HG03432 (cell line): ENCODE measurements around the gene ABCC2.

Experiments
- ATAC-seq: cut with Tn5 transposase; IDR thresholded peaks from one replicate; pipeline ENCODE4 v1.9.1; 2021; ENCODE audit warnings: mild to moderate bottlenecking, moderate library complexity; ENCODE audit not compliant: unreplicated experiment

Gene ABCC2

DNA sequence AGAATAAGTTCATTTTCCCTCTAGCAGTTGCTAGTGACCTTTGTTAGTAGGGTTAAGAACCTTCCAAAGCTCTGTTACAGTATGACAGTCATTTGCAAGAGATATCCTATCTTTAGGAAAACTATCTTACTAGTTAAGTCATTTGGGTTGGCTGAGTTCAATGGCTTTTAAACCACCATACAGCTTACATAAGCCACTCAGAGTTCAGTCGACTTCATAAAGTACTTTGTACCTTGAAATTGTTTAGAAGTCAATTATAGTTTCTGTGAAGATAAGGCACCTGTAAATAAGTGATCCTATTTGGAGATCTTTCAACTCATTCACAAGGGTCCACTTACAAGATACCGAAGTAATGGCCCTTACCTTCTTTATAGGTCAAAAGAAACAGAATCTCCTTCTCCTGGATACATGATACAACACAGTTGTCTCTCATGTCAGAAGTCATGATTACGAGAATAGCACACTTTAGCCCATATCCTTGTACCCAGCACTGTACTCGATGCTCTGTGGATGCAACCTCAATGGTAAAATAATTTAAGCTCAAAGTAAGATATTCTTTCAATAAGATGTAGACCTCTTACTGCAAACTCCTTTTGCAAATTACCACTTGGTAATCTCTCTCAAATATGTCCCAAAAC lies 11.9 kb upstream of the ABCC2 start:
- no peak for ATAC-seq

DNA sequence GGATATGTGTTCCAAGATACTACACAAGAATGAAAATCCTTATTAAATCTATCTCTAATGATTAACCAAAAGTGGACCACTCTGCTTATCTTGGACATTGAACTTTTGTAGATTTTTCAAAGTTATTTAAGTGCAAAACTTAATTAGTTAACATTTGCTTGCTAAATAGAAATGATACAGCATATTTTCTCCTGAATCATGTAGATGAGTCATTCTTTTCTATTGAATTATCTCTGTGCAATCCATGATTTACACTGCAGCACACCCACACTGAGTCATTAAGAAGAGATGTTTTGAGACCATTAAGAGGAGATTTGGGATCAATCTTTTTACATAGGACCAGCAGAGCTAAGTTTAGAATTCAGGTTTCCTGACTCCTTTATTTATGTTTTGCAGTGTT lies 6.6 kb upstream of the ABCC2 start:
- ATAC-seq, result no peak

DNA sequence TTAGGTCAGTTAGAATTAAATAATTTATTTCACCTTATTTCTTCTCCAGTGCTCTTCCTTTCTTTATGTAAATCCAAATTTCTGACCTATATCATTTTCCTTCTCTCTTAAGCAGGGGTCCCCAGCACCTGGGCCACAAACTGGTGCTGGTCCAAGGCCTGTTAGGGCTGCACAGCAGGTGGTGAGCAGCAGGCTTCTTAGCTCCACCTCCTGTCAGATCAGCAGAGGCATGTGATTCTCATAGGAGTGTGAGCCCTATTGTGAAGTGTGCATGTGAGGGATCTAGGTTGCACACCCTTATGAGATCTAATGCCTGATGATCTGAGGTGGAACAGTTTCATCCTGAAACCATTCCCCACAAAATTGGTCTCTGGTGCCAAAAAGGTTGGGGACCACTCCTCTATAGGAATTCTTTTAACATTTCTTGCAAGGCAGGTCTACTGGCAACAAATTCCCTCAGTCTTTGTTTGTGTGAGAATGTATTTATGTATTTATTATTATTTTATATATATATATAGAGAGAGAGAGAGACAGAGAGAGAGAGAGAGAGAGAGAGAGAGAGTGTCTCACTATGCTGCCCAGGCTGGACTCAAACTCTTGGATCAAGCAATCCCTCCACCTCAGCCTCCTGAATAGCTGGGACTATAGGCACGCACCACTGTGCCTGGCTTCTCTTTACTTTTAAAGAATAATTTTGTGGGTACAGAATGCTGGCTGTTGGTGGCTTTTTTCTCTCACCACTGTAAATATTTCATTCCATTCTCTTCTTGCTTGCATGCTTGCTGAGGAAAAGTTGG lies 4.3 kb upstream of the ABCC2 start:
- no peak for ATAC-seq

DNA sequence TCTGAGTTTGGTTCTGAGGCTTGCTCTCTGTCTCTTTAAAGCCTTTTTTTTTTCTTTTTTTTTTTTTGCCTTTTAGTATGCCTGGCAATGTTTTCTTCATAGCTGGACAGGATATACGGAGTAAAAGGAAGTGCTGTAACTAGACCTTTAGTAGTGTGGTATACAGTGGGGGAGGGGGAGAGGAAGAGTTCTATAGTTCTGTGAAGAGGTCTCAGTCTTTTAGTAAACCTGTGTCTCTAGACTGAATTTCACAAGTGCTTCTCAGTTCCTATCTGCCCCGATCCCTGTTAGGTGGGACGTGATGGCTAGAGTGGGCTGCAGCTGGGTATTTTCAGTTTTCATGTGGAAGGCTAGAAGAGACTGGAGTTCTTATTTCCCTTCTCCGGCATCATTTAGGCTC lies 3.1 kb upstream of the ABCC2 start:
- ATAC-seq, result no peak

DNA sequence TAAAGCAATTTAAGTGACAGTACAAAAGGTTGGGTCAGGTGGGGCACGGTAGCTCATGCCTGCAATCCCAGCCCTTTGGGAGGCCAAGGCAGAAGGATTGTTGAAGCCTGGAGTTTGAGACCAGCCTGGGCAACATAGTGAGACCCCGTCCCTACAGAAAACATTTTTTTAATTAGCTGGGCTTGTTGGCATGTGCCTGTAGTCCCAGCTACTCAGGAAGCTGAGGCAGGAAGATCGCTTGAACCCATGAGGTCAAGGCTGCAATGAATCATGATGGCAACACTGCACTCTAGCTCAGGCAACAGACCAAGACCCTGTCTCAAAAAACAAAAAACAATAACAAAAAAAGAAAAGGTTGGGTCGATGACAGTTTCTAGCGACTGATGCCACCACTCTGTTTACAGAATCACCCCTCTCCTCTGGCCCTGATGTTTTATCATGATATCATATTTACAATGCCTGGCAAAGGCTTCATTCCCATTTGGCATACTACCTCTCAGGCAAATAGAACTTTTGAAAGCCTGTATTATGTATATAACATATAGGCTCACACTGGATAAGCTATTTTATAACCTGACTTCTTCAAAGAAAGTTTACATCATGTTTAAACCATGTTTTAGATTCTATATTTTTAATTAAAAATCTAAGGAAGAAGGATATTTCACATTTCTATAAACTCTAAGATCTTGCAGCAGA lies 558 bp upstream of the ABCC2 start:
- no peak for ATAC-seq

DNA sequence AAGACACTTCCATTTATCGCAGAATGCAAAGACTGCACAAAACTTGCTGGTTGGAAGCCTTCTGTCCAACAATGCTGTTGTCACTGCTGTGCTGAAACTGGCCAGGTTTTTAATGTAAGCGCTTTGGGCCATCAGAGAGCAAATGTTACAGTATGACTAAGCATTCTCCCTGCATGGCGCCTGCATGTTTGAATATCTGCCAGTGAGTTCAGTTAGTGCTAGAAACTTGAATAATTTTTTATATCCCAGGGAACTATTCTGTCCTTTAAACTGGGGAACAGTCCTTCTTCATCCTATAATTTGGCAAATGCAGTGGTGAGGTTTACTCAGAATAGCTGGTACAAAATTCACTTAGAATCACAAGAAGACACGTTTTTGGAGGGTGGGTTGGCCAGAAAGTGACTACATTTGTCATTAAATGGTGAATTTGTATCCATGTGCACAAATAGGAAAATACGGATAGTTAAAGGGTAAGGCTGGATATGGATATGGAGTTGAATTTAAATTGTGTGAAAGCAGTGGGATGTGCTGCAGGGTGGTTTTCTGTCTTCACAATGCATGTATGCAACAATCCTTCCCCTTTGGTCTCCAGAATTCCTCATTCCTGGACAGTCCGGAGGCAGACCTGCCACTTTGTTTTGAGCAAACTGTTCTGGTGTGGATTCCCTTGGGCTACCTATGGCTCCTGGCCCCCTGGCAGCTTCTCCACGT lies 1.7 kb downstream of the ABCC2 start:
- ATAC-seq, result no peak

DNA sequence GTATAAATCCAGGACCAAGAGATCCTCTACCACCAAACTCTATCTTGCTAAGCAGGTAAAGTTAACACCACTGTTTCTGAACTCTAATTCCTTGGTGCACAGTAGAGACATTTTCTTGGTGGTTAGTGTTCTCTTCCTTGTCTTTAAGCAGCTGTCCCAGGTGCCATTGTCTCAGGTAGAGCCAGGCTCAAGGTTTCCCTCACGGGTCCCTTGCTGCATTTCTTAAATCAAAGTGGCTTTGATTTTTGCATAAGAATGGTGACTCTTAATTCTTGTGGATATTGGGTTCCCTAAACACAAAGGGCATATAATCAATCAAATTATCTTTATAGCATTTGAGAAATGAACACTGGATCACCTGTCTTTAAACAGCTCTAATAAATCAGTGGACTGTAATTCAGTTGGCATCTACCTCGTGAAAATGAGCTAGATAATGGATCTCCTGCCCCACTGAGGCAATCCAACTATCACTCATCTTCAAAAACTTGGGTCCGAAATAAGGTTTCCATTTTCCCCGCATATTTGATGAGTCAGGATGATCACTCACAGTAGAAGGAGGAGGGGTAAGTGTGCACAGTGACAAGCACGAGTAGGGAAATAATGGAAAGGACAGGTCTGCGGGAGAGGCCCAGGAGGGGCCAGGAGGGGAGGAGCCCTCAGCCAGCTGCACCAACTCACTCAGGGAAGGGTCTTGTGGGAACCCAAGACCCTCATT lies 2.4 kb downstream of the ABCC2 start:
- no peak for ATAC-seq

DNA sequence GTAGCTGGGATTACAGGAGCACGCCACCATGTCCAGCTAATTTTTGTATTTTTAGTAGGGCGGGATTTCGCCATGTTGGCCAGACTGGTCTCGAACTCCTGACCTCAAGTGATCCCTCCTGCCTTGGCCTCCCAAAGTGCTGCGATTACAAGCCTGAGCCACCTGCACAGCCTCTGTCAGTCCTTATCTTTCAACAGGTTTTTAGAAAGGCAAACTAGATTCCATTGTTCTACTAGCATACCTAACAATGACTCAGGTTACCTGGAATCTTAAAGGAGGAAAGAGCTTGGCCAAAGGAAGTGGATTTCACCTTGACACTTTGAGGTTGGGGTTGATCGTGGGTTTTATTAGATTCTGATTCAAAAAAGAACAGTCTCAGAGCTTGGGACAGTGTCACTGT lies 3.2 kb downstream of the ABCC2 start:
- ATAC-seq, result no peak

DNA sequence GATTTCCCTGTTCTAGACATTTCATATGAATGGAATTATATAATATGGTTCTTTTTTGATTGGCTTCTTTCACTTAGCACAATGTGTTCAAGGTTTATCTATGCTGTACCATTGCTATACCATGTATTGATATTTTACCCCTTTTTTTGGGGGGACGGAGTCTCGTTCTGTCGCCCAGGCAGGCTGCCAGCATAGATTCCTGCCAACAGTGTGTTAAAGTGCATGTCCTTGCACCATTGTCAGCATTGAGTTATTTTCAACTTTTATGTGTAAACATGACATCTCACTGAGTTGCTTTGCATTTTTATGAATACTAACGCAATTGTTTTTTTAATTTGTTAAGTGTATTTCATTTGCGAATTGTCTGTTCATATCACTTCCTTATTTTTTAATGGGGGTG lies 4.9 kb downstream of the ABCC2 start:
- ATAC-seq, result no peak

DNA sequence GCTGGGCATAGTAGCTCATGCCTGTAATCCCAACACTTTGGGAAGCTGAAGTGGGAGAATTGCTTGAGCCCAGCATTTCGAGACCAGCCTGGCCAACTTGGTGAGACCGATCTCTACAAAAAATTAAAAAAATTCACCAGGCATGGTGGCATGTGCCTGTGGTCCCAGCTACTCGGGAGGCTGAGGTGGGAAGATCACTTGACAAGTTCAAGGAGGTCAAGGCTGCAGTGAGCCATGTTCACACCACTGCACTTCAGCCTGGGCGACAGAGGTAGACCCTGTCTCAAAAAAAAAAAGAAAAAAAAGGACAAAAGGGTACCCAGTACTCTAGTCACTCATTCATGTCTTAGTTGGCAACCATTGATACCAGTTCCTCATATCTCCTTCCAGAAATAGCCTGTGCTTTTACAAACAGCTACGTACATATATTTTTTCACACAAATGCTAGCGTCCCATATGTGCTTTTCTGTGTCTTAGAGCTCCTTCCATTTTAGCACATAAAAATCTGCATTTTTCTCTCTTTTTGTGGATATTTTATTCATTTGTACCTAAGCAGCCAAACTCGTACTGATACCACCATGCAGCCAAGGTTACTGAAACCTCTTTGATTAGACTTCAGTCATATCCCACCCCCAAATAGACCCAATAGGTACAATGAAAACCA lies 5.5 kb downstream of the ABCC2 start:
- ATAC-seq, result no peak

DNA sequence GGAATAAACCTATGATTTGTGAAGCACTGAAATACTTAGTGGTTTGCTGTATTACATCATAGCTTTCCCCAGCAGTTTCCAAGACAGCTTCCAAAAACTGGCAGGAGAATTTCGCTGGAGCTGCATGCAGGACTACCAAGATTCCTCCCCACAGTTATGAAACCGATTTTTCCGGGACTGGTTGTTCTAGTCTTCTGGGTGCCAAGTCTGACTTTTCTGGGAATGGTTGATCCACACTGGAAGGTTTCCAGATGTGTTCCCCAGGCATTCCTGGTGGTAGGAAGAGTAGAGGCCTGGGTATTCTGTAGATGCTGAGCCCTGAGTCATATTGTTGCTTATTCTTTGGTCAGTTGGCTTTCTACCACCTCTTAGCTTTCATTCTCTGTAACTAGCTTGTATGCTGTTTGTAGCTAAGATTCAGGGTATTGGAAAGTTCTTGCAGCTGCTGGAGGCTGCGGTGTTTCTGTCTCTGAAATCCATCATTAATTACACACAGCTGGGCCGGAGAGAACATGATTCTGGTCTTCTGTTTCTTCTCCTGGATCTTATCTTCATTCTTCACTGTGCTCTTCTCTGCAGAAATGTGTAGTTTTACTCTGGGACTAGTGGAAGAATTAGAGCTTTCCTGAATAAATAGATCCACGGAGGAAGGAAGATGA lies 6.3 kb downstream of the ABCC2 start:
- no peak for ATAC-seq

DNA sequence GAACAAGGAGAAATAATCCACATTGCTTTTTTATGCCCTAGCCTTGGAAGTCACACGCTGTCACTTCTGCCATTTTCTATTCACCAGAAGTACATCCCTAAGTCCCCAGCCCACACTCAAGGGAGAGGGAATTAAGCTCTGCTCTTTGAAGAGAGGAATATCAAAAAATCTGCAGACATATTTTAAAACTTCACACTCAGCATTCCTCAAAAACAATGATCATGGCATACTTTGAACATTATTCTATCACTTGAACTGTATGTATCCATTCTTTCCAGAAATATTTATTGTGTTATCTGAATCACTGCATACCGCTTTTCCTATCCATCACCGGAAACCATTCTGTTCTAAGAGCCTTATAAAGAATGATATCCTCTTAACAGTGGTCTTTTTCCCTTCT lies 9.4 kb downstream of the ABCC2 start:
- ATAC-seq, result no peak

DNA sequence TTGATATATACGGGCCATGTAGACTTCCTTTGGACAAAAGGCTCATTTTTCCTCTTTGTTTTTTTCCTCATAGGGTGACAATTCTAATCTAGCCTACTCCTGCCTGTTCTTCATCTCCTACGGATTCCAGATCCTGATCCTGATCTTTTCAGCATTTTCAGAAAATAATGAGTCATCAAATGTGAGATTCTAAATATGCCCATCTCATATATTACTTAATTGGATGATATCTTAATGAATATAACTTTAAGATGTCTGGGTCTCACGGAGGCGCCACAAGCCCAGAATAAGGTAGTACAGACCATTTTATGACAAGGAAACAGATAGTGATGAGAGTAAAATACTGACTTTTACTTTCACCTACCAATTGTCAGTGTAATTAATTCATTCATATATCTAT lies 11.4 kb downstream of the ABCC2 start:
- ATAC-seq, result no peak

DNA sequence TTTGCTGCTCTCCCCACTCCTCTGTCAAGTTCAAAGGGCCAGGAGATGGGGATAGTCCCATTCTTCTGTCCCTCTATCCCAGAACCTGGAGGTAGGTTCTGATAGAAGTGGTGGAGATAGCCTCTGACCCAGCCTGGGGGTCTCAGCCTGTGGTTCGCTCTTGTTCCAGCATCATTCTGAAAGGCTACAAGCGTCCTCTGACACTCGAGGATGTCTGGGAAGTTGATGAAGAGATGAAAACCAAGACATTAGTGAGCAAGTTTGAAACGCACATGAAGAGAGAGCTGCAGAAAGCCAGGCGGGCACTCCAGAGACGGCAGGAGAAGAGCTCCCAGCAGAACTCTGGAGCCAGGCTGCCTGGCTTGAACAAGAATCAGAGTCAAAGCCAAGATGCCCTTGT lies 14.5 kb downstream of the ABCC2 start:
- no peak for ATAC-seq

DNA sequence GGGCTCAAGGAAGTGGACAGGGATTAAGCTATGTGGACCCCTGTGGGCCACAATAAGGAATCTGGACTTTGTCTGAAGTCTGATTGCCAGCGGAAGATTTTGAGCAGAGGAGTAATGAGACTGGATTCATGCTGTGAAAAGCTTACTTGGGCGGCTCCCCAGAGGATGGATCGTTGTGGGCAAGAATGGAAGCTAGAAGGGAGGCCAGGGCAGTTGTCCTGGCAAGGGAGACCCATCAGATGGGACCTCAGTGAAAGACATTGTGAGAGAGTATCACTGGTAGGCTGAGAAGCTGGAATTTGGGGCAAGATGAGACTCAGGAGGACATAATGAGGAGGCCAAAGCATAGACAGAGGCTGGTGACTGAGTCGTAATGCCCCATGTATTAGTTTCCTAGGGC lies 15.6 kb downstream of the ABCC2 start:
- no peak for ATAC-seq

DNA sequence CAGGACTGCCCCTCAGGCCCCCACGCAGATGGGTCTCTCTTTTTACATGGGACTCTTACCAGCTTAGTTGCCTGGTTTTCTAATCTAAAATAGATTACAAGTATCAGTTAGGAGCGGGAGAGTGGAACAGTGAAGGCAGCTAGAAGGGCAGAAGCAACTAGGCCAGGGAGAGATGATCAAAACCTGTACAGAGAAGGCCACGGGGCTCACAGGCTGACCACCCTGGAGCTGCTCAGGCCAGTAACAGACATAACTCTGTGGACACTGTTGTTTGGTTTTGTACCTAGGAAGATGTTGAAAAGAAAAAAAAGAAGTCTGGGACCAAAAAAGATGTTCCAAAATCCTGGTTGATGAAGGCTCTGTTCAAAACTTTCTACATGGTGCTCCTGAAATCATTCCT lies 16.5 kb downstream of the ABCC2 start:
- ATAC-seq, result no peak

DNA sequence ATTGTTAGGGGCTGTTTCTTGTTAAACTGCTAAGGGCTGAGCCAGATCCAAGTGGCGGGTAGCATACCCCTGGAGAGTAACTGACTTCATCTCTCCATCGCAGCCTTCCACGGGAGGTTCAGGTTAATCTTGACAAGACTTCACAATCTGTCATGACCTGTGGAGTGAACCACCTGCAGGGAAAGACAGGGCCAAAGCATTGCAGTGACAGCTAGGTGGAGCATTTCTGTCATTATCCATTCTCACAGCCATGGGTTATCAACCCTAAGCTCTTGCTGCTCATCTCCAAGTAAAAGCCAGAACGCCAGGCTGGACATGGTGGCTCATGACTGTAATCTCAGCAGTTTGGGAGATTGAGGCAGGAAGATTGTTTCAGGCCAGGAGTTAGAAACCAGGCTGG lies 17.2 kb downstream of the ABCC2 start:
- ATAC-seq, result no peak

DNA sequence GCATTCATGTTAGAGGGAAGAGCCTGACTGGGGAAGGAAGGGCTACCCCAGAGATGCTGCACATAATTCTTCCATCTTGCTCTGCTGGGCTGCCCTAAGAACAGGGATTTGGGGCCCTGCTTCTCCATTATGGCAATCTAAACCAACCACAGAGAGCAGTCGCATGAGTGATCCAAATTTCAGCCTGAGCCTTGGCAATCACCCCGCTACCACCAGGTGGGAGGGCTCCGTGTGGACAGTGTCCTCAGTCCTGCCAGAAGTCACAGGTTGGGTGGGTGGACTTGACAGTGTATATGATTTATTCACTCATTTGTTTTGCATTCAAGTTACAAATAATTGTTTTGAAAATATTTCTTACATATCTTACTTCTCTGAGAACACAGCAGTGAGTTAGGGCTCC lies 22.0 kb downstream of the ABCC2 start:
- no peak for ATAC-seq

DNA sequence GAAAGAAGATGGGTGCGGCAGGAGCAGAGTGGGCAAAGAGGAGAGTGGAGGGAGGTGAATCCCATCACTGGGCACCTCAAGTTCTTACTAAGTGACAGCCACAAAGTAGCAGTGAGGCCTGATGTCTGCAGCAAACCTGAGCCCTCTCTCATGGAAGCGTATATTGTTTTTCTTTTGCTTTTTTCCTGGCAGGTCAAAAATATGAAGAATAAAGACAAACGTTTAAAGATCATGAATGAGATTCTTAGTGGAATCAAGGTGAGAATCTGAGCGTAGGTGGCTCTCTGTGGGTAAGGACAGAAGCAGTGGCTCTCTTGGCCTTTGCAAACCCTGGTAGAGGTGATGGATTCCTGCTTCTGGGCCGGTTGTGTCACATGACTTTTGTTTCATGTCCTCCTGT lies 22.8 kb downstream of the ABCC2 start:
- ATAC-seq, result no peak

DNA sequence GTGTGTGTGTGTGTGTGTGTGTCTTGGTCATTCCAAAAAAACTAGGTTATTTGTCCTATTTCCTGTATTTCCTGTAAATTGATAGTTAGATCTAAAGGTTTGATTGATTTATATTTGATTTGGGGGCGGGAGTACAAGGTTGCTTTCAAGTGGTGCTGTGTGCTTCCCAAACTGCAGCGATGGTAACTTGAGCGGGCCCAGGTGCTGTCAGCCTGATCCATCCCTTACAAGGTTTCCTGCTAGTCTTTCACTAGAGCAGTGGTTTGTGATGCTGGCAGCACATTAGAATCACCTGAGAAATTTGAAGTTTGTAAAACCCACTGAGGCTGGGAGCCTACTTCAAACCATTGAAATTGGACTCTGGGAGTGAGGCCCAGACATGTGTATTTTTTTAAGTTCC lies 23.7 kb downstream of the ABCC2 start:
- ATAC-seq, result no peak
